ENCODE measurements around the gene RHBDD1. TPM values are rescaled to one million over a fixed set of nuclear protein-coding genes. Genes with fewer than 3 reads are reported as not detected.

The RHBDD1 gene
- total RNA-seq, 2 donors from 2014 or later = 7.9 to 9.9 TPM

- no peak for DNase-seq
- intact Hi-C loops (cut with DNase I) = no loop called here
- no peak overlapping the region for H3K27ac ChIP-seq
- H3K9me3 ChIP-seq = no peaks in the 10 kb centered on the region
- no peaks in the 10 kb centered on the region for H3K36me3 ChIP-seq (replicated peaks in 1 of 2; ENCODE audit: insufficient read depth in 1 of 2, low read depth in 2 of 2)
- H3K4me3 ChIP-seq = no peak overlapping the region
- H3K27me3 ChIP-seq = no peaks in the 10 kb centered on the region
- ATAC-seq = no peak
- no peak for TF ChIP-seq CTCF (IDR thresholded peaks at IDR 0.05)
- no peak for TF ChIP-seq POLR2A (IDR thresholded peaks at IDR 0.05)
- whole genome bisulfite sequencing, 2 donors = 94 to 99% methylated on average over 3 of the region's 3 CpGs
- H3K4me1 ChIP-seq = no peaks in the 10 kb centered on the region
These were observed 117.4 kb downstream of the RHBDD1 start for GRCh38 chr2:226953206-226953605.

GRCh38 chr2:226953826-226954225 is 118.0 kb downstream of the RHBDD1 start:
- no peaks in the 10 kb centered on the region for H3K27me3 ChIP-seq
- H3K4me3 ChIP-seq = no peak overlapping the region
- no peaks in the 10 kb centered on the region for H3K36me3 ChIP-seq (replicated peaks in 1 of 2; ENCODE audit: insufficient read depth in 1 of 2, low read depth in 2 of 2)
- WGBS, 2 donors = 85 to 88% methylated on average over 6 of the region's 6 CpGs
- no peak overlapping the region for H3K27ac ChIP-seq
- DNase-seq (no peak), ATAC-seq (no peak)
- TF ChIP-seq CTCF (IDR thresholded peaks at IDR 0.05) = no peak
- TF ChIP-seq POLR2A (IDR thresholded peaks at IDR 0.05) = no peak
- H3K9me3 ChIP-seq = no peaks in the 10 kb centered on the region
- intact Hi-C loops (cut with DNase I) = no loop called here
- H3K4me1 ChIP-seq = no peaks in the 10 kb centered on the region

GRCh38 chr2:226956659-226957058 is 120.8 kb downstream of the RHBDD1 start:
- H3K9me3 ChIP-seq = no peaks in the 10 kb centered on the region
- 6 to 26% methylated on average over 1 of the region's 1 CpG for WGBS, 2 donors
- no peaks in the 10 kb centered on the region for H3K4me1 ChIP-seq

GRCh38 chr2:226959418-226959817 is 123.6 kb downstream of the RHBDD1 start:
- no peak for DNase-seq
- no peak overlapping the region for H3K4me3 ChIP-seq
- no peak overlapping the region for H3K27ac ChIP-seq
- TF ChIP-seq POLR2A (IDR thresholded peaks at IDR 0.05) (no peak), CTCF (IDR thresholded peaks at IDR 0.05) (no peak)
- intact Hi-C loops (cut with DNase I) = no loop called here
- H3K36me3 ChIP-seq (replicated peaks in 1 of 2; ENCODE audit: insufficient read depth in 1 of 2, low read depth in 2 of 2) = no peaks in the 10 kb centered on the region
- H3K4me1 ChIP-seq = no peaks in the 10 kb centered on the region
- no peaks in the 10 kb centered on the region for H3K27me3 ChIP-seq
- no peaks in the 10 kb centered on the region for H3K9me3 ChIP-seq
- ATAC-seq = no peak
- 86 to 97% methylated on average over 1 of the region's 1 CpG for WGBS, 2 donors

More at GRCh38 chr2:226956659-226957058, 120.8 kb downstream of the RHBDD1 start:
- Histone ChIP-seq H3K27ac (no peak overlapping the region), H3K36me3 (replicated peaks in 1 of 2; ENCODE audit: insufficient read depth in 1 of 2, low read depth in 2 of 2) (no peaks in the 10 kb centered on the region), H3K4me3 (no peak overlapping the region), H3K27me3 (no peaks in the 10 kb centered on the region)
- no peak for DNase-seq
- ATAC-seq = no peak
- intact Hi-C loops (cut with DNase I) = no loop called here
- TF ChIP-seq CTCF (IDR thresholded peaks at IDR 0.05) = no peak
- TF ChIP-seq POLR2A (IDR thresholded peaks at IDR 0.05) = no peak

- Histone ChIP-seq H3K36me3 (replicated peaks in 1 of 2; ENCODE audit: insufficient read depth in 1 of 2, low read depth in 2 of 2) (no peaks in the 10 kb centered on the region), H3K4me3 (no peak overlapping the region), H3K4me1 (no peaks in the 10 kb centered on the region), H3K27ac (no peak overlapping the region), H3K27me3 (no peaks in the 10 kb centered on the region), H3K9me3 (no peaks in the 10 kb centered on the region)
- ATAC-seq (no peak), DNase-seq (no peak)
- TF ChIP-seq CTCF (IDR thresholded peaks at IDR 0.05) (no peak), POLR2A (IDR thresholded peaks at IDR 0.05) (no peak)
- 87 to 93% methylated on average over 3 of the region's 3 CpGs for WGBS, 2 donors
- intact Hi-C loops (cut with DNase I) = no loop called here
These were observed 126.4 kb downstream of the RHBDD1 start for GRCh38 chr2:226962176-226962773.
